GM18499 (cell line): ENCODE measurements around the gene SIK2.

Experiments used
- ATAC-seq: cut with Tn5 transposase; IDR thresholded peaks from one replicate; pipeline ENCODE4 v1.9.1; 2021; ENCODE audit warnings: moderate number of reproducible peaks; ENCODE audit not compliant: insufficient read depth, unreplicated experiment

The SIK2 gene

DNA sequence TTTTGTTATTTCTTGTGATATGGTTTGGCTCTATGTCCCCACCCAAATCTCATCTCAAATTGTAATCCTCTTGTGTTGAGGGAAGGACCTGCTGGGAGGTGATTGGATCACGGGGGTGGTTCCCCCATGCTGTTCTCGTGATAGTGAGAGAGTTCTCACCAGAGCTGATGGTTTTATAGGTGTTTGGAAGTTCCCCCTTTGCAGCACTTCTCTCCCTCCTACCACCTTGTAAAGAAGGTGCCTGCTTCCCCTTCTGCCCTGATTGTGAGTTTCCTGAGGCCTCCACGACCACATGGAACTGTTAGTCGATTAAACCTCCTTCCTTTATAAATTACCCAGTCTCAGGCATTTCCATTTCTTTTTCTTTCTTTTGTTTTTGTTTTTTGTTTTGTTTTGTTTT, 24.4 kb upstream of the SIK2 start:
- no peak for ATAC-seq

DNA sequence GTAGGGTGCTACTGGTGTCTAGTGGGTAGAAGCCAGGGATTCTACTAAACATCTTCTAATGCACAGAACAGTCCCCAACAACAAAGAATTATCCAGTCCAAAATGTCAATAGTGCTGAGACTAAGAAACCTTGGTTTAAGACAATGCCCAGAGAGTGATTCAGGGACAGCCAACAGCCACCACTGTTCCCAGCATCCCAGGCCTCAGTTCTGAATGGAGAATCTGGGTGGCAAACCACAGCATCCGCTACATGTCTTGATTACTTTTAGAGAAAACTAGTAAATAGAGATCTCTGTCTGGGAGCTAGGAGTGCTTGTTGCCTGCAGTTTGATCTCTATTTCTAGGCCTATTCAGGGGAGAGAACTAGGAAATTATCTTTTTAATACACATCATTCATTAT, 20.9 kb upstream of the SIK2 start:
- ATAC-seq, result no peak

DNA sequence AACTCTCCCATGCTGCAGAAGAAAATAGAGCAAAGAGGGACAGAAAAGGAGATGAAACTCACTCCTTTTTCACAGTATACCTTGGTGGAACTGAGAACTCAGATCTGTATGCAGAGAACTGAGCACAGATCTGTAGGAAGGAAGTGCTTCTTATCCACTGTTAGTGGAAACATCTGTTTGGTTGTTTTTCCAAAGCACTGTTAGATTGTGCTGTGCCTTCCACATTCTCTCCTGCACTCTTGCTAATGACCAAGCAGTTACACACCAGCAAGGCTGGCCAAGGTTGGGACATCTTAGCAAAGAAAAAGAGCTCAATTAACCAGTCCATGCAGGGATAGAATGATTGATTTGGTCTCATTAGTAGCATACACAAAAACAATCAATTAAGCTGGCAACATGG, 20.1 kb upstream of the SIK2 start:
- ATAC-seq, result no peak

DNA sequence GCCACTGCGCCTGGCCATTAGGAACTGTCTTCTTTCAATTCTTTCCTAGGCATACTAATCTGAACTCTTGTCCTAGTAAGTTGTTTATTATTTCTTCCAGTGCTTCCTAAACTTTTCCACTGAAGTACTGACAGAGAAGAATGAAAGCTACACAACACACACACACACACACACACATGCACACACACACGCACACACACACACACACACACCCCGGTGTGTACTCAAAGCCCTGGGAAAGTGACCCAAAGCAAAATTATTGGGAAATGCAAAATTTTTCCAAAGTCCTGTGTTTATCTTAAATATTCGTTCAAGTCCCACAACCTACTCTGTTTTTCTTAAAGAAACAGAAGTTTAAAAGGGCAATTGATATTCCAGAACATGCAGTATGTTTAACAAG, 19.4 kb upstream of the SIK2 start:
- no peak for ATAC-seq

DNA sequence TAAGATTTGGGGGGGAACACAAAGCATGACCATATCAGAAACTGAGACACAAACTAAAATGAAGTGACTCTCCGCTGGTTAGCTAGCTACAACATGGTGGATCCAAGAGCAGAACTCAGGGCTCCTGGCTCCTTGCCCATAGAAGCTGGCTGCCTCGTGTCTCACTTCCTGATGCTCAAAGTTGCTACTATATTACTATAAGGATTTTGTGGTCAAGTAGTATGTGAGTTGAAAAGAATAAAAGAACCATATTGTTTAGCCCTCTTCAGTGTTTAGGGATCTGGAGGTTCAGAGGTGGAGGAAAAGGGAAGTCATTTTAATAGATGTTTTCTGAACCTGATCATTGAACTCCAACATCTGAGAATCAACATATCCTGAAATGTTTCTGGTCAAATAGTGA, 16.9 kb upstream of the SIK2 start:
- no peak for ATAC-seq

DNA sequence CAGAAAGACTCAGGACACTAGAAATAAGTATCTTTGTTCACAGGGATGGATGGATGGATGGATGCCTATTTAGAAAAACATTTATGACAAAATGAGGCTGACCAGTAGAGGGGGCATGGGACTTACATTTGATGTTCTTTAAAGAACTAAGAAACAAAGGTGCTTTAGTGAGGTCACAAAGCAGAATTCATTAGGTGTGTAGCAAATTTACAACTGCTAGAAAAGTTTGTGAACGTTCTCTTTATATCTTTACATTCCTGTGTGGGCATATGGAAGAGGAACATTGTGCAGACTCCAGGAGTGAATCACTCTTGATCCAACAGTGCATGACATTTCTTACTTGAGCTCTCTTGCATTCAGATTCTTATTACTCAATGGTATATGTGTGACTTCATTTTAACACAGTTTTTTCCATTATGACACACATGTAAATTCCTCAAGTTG, 15.8 kb upstream of the SIK2 start:
- no peak for ATAC-seq

DNA sequence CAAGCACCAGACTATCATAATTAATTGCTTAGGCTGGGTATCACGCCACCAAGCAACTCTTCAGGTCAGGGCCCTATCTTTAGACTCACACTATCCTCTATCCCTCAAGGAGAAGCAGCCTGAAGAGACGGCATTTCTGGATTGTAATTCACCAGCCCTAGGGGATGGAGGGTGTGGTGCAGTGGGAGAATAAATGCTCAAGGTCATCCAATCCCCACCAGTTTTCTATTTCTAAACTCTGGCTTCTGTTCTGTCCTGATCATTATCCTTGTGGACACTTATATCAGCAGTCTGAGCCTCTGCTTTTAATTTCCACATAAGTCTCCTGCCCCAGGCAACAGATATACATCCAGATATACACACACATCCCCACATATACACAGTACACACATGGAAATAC, 13.1 kb upstream of the SIK2 start:
- ATAC-seq, result no peak

DNA sequence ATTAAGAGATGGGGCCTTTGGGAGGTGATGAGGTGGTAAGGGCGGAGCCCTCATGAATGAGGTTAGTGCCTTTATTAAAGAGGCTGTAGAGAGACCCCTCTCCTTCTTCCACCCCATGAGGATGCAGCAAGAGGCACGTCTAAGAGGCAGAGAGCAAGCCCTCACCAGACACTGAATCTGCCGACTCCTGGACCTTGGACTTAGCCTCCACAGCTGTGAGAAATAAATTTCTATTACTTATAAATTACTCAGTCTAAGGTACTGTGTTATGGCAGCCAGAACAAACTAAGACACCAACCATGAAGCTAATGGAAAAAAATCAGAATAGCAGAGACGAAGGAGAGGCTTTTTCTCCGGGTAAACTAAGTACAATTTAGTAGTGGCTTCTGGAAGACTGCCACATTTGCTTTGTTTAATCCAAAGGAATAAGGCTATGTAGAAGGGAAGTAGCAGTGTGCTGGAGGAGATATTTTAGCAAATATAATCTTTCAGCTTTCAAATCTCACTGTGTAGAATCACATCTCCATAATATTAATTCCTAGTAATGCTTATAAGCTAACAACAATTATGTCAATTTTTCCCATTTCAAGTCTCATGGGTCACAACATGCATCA, 12.3 kb upstream of the SIK2 start:
- ATAC-seq, result no peak

DNA sequence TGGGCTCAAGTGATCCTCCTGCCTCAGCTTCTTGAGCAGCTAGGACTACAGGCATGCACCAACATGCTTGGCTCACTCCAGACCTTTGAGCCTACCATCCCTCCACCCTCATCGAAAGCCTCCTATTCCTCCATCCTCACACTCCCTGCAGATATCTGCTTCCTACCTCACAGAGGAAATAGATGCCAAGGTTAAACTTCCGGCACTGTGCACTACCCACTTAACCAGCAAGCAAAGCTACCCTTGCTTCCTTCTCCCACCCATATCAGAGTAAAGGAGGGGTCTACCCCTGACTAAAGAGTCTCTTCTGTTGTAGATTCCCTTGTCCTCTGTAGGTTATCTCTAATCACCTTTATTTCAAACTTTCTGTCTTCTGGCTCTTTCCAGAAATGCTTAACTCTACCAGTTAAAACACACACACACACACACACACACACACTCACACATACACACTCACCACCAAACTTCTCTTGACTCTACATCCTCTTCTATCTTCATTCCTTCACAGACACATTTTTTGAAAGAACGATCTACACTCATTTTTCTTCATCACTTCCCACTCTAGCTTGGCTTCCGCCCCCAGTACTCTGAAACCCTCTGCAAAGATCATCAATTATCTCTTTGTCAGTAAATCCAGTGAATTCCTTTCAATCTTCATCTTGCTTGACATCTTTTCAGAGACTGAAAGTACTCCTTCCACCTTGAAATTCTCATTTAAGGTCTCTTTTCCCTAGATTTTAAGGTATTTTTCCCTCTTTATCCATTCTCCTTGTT, 10.9 kb upstream of the SIK2 start:
- no peak for ATAC-seq

DNA sequence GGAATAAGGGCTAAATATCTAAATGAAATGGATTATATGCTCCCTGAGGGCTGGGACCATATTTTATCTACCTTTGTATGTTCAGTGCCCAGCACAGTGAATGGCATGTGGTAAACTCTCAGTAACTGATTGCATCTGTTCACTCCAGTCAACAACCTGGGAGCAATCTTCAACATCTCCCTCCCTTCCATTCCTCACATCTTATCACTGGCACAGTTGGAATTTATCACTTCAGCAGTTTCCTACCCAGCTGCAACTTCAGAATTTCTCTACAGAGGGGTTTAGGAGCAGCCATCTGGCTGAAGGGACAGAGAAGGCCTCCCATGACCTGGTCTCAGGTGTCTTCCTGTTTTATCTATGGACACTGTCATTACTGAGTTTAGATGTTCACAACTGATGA, 9.8 kb upstream of the SIK2 start:
- no peak for ATAC-seq

DNA sequence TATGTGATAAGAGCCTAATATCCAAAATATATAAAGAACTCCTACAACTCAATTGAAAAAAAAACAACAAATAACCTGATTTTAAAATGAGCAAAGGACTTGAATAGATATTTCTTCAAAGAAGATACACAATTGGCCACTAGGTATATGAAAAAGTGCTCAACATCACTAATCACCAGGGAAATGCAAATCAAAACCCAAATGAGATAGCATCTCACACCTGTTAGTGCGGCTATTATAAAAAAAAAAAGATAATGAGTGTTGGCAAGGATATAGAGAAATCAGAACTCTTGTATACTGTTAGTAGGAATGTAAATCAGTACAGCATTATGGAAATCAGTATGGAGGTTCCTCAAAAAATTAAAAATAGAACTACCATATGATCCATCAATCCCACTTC, 5.9 kb upstream of the SIK2 start:
- no peak for ATAC-seq

DNA sequence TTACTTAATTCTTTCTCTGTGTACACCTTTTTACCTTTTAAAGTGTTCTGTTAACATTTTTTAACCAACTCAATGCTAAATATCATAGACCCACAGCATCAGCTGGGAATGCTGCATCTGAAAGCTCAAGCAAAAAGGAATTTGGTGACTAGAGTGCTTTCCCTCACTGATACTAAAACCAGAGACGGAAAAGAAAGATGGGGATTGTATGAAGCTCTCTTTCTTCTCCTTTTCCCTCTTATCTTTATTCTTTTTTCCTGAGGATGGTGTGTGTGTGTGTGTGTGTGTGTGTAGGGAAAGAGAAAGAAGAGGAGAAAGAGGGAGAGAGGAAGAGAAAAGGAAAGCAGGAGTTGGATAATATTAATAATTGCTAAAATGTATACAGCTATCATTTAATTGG, 4.1 kb upstream of the SIK2 start:
- ATAC-seq, result no peak

DNA sequence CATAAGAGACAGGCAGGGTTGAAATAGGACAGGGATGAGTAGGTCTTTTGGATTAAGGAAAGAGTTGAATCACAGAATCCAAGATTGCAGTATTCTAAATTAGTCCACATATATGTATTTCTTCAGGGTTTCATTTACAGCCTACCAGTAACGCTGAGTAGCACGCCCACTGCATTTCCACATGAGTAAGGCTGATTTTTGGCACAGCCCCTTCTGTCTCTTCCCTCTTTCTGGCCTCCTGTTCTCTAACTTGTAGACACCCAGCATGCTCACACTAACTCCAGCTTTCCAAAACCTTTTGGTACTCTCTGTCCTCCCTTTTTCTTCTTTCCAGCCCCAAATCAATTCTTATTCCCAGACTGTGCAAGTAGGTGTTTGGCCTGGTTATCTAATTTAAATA, 3.7 kb upstream of the SIK2 start:
- ATAC-seq, result no peak

DNA sequence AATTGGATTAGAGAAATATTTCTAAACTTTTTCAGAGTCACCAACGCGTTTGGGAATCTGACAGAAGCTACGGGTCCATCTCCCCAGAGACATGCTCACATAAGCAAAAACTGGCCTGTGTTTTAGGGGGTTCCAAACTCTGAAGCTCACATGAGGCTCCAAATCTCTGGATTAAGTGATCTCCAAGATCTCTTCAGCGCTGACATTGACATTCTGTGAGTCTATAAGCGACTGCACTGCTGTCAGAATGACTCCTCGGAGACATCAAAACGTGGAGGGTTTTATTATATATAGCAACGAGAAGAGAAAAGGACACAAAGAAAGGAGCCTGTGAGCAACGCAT, 642 bp upstream of the SIK2 start:
- ATAC-seq, result no peak

DNA sequence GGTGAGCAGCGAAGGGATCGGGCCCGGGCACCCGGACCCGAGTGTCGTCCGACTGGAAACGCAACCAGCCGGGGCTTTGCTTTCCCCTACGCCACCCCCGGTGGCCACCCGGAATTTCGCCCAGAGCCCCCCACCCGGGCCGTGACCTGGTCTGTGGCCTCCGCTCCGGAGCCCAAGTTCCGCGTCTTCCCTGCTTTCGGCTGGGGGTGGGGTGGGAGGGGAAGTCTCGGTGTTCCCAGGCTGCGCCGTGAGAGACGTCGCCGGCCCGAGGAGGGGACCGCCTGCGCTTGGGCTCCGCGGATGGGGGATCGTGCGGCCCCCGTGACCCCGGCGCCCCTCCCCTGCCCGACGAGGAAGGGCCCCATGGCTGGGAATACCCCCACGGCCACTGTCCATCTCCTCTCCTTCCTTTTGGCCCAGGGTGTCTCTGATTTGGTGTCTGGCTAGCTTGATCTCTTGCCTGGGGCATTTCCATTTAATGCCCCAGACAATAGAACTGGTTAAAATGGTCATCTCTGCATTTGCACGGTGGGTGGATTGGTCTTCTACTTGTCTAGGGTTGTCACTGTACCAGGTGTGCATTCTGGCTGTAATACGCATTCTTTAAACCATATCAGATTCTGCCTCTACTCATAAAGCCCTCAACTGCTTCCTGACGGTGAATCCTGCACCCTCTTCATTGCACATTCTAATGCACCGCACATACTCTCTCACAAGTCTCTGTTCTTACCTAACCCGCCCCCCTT, 789 bp downstream of the SIK2 start:
- ATAC-seq, result no peak

DNA sequence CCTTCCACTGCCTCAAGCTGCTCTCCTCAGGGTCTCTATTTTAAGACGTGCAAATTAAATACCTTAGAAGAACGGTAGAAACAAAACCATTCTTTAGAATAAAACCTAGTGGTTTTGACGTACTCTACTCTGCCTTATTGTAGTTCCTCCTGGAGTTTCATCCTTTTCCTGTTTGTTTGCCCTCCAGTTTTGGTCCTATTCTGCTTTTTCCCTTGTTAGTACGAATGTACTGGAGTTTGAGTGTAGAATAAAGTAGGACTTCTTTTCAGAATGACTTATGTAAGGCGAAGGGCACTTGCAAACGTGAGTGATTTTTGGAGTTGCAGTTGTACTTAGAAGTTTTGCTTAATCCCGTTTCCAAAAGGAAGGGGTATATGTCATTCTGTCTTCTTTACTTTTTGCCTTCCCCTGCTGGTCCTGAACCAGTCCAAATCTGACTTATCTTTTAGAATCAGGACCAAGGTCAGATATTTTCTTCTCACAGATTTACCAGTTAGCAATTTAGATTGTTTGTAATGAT, 1.4 kb downstream of the SIK2 start:
- no peak for ATAC-seq

DNA sequence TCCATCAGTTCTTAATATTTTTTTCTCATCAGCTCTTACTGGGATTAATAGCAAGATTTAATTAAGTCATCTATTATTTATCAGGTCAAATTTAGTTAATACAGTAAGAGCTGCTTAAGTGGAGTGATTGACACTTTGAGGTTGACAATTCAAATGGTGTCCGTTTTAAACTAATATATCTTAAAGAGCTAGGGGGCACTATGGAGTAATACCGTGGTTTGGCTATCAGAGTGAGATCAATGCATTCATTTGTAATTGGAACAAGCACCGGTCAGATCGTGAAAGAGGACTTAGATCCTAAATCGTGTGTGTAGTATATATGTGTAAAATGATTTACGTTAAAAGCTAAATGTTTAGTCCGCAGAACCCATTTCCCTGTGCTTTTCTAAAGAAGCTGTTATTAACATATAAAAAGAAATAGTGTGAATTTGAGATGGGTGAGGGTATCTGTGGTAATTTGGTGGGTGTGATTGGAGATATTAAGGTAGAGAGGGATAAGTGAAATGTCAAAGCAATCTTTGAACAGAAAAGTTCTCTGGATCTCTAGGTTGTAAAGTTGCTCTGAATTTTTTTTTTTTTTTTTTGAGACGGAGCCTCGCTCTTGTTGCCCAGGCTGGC, 2.3 kb downstream of the SIK2 start:
- ATAC-seq, result no peak

DNA sequence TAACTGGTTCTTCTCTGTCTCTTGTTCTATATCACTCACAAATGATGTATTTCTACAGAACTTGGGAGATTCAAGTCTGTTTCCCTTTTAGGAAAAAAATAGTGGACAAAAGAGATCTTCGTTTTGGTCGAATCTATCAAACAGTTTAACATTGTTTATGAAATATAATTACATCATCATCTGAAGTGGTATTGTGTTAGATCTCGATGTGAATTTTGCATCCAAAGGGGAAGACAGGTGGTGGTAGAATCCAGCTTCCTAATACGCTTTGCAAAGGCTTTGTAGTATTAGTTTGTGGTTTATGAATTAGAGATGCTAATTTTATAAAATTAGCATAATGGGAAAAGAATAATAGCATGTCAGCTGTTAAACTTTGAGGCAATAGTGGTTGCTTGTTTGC, 3.4 kb downstream of the SIK2 start:
- ATAC-seq, result no peak

DNA sequence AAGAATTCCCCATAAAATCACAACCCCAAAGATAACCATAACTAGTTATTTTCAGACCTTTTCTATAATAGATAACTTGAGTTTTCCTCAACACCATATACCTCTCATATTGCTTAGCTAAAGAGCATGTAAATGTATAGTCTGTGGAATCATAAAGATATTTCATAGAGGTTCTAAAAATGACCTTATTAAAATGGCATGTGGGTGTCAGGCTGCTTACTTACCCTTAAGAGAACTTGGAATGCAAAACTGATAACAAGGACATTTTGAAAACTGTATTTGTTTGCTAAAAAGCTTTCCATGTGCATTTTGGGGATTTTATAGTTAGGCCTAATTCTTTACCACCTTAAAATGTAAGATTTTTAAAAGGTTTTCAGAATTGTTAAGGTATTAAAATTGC, 4.7 kb downstream of the SIK2 start:
- ATAC-seq, result no peak

DNA sequence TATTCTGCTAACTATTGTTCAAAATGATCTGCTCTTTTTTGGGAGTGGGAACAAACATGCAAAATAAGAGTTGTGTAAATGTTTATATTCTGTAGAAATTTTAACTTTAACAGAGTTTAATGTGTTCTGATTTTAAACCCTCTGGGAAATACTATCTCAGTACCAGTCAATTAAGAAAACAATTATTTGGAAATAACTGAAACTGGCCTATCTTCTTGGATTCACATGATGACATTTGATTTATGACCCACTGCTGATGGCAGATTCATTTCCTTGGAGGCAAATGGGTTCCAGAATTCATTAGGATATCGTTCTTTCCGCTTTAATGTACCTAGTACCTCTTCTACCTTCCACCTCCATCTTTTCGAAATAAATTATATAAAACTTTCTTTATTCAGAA, 5.5 kb downstream of the SIK2 start:
- no peak for ATAC-seq

DNA sequence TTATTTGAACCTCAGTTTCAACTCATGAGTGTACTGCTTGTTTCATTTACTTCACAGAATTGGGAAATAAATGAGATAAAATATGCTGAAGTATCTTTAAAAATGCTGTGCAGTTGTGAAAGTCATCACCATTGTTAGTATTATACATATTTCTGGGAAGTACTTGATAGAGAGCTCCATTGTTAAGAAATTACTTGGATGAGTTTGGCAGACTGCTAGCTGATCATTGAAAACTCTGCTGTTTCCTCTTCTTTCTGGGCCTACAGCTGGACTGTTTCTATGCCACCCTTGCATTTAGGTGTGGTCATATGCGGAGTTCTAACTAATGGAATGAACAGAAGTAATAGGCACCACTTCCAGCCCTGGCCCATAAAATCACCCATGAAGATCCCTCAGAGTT, 10.0 kb downstream of the SIK2 start:
- no peak for ATAC-seq
